HL-60 (cell line): Measurements from ENCODE around the gene LINGO3.
A peak's percentile ranks its signal among the peaks of the same experiment; 100 is the strongest.

Experiments used
- DNase-seq, 2 experiments: peaks; one replicate each; pipeline ENCODE4 v3.0.0-alpha.2; 2010 to 2020; ENCODE audit warnings: low read depth in 1 of 2, low spot score in 1 of 2
- H3K27ac ChIP-seq: fragments of 250-450 bp; sonication (Bioruptor Pico); replicated peaks from 2 replicates; pipeline ENCODE4 v1.5.1; 2020; ENCODE audit warnings: mild to moderate bottlenecking, moderate library complexity
- H3K27me3 ChIP-seq: fragments of 250-450 bp; sonication (Bioruptor Pico); 2 replicates; pipeline ENCODE4 v1.5.1; 2021; ENCODE audit warnings: mild to moderate bottlenecking, moderate library complexity; ENCODE audit not compliant: insufficient read depth, poor library complexity, severe bottlenecking
- H3K4me3 ChIP-seq: replicated peaks from 2 replicates; pipeline ENCODE4 v1.5.1; 2011; ENCODE audit warnings: mild to moderate bottlenecking, control low read depth, low read length; ENCODE audit not compliant: insufficient read depth
- GABPA ChIP-seq: IDR thresholded peaks from 2 replicates; pipeline ENCODE4 v1.6.1; 2012; ENCODE audit warnings: low read depth
- POLR2AphosphoS5 ChIP-seq: IDR thresholded peaks from 2 replicates; pipeline ENCODE4 v1.6.1; 2012; ENCODE audit warnings: low read depth
- REST ChIP-seq: IDR thresholded peaks from 2 replicates; pipeline ENCODE4 v1.6.1; 2012; ENCODE audit warnings: low read depth; ENCODE audit not compliant: insufficient replicate concordance
- SPI1 ChIP-seq: IDR thresholded peaks from 2 replicates; pipeline ENCODE4 v1.6.1; 2012; ENCODE audit warnings: low read depth, mild to moderate bottlenecking, borderline replicate concordance
- TF ChIP-seq, protein P1 (sequence below): IDR thresholded peaks from one replicate; pipeline ENCODE4 v1.5.1; 2011; ENCODE audit warnings: low read length, control low read depth, inconsistent platforms; ENCODE audit not compliant: insufficient read depth

Gene LINGO3

DNA sequence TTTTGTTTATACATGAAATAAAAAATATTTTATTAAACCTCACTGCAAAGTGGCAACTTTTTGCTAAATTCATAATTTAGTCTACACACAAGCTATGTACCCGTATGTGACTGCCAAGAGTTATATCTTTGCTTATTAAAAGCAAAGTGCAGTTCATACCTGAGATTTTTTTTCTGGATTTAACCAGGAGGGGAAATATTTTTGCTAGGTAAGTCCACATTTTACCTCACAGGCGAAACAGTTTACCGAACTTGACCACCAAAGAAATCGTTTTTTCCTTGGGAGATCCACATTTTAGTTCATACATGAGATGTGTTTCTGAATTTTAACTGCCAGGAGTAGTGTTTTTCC is 39.5 kb downstream of the LINGO3 start:
- Histone ChIP-seq H3K27ac (peak overlapping the region; percentile 75), H3K4me3 (peak overlapping the region; percentile 65; the same call in 1 of the 2 replicates), H3K27me3 (no peaks in the 10 kb centered on the region)
- no peak for TF ChIP-seq REST
- TF ChIP-seq POLR2AphosphoS5: no peak
- TF ChIP-seq GABPA: no peak
- TF ChIP-seq SPI1: no peak
- TF ChIP-seq, protein P1, sequence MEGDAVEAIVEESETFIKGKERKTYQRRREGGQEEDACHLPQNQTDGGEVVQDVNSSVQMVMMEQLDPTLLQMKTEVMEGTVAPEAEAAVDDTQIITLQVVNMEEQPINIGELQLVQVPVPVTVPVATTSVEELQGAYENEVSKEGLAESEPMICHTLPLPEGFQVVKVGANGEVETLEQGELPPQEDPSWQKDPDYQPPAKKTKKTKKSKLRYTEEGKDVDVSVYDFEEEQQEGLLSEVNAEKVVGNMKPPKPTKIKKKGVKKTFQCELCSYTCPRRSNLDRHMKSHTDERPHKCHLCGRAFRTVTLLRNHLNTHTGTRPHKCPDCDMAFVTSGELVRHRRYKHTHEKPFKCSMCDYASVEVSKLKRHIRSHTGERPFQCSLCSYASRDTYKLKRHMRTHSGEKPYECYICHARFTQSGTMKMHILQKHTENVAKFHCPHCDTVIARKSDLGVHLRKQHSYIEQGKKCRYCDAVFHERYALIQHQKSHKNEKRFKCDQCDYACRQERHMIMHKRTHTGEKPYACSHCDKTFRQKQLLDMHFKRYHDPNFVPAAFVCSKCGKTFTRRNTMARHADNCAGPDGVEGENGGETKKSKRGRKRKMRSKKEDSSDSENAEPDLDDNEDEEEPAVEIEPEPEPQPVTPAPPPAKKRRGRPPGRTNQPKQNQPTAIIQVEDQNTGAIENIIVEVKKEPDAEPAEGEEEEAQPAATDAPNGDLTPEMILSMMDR: no peak
- no peak for DNase-seq

DNA sequence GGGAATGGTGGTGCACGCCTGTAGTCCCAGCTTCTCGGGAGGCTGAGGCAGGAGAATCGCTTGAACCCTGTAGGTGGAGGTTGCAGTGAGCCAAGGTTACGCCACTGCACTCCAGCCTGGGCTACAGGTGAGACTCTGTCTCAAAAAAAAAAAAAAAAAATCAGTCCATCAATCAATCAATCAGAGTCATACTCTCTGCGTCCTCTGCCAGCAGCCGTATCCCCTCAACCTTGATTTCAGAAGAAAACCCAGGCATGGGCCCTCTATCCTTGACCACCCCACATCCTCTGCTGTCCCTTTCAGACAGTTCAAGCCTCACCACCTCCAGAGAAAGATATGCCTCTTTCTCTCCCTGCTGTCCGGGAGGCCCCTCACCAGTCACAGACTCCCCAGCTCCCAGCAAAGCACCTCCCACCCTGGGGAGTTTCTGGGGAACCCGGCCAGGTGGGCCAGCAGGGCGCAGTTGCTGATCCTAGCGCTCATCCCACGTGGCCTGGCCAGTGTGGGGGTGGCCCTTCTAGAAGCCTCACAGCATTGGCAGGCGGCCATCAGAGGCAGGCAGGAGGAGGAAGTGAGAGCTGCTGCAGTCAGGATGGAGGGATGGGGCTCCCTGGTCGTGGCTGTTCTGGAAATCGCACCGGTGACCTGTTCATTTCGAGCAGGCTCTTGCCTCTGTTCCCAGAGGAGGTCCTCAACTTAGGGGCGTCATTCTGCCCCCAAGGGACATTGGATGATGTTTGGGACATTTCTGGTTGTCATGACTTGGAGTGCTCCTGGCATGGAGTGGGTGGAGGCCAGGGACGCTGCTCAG is 41.6 kb downstream of the LINGO3 start:
- DNase-seq: peak; percentile 74 to 94
- Histone ChIP-seq H3K27ac (peak overlapping the region; percentile 66), H3K27me3 (no peaks in the 10 kb centered on the region), H3K4me3 (no peak overlapping the region)
- TF ChIP-seq GABPA: no peak
- peak; percentile 85 for TF ChIP-seq POLR2AphosphoS5
- peak; percentile 90 for TF ChIP-seq SPI1

GRCh38 chr19:2261438-2262172 is 46.3 kb downstream of the LINGO3 start:
- Histone ChIP-seq H3K27me3 (no peaks in the 10 kb centered on the region), H3K4me3 (no peak overlapping the region), H3K27ac (no peak overlapping the region)
- TF ChIP-seq POLR2AphosphoS5 (no peak), REST (no peak)
- TF ChIP-seq, protein P1: peak; percentile 30
- peak in 1 of 2 experiments; percentile 54 for DNase-seq

DNA sequence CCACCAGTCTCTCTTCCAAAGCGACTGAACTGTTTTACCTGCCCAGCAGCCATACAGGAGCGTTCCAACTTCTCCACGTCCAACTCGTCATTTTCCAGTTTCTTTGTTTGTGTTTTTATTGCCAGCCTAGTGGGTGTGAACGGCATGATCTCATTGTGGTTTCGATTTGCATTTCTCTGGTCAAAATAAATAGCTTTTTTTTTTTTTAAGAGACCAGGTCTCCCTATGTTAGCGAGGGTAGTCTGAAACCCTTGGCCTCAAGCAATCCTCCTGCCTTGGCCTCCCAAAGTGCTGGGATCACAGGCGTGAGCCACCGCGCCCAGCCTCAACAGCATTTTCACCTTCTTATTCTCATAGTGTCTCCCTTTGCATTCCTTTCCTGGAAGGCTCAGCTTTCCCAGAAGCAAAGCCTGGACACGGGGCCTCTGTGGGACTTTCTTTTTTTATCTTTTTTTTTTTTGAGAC is 47.6 kb downstream of the LINGO3 start:
- H3K4me3 ChIP-seq: no peak overlapping the region
- DNase-seq: no peak

More for the DNA sequence above, 47.6 kb downstream of the LINGO3 start:
- no peak overlapping the region for H3K27ac ChIP-seq
- no peaks in the 10 kb centered on the region for H3K27me3 ChIP-seq
- TF ChIP-seq GABPA (no peak), POLR2AphosphoS5 (no peak), REST (no peak), SPI1 (no peak)
- TF ChIP-seq, protein P1: no peak
